ENCODE data around the gene FLNB. TPM values are rescaled to one million over a fixed set of nuclear protein-coding genes. Genes with fewer than 3 reads are reported as not detected.

FLNB gene
- total and polyA plus RNA-seq, 2 of the 13 experiments (the other 11 are each of a cell fraction or from before 2014, with no cell fraction given): 106 to 130 TPM

GRCh38 chr3:58167431-58168351 is 159.5 kb downstream of the FLNB start (continued):
- TF ChIP-seq CEBPB (IDR thresholded peaks at IDR 0.05; ENCODE audit: borderline replicate concordance, low read depth, low read length) (no peak), MEIS2 (CRISPR knock-in tag; IDR thresholded peaks at IDR 0.05) (0 out of 2 replicates have a peak, but pooled peaks have one; percentile 24), ARNT2 (CRISPR knock-in tag; IDR thresholded peaks at IDR 0.05; ENCODE audit: low read depth) (no peak), HES4 (CRISPR knock-in tag; IDR thresholded peaks at IDR 0.05; ENCODE audit: borderline replicate concordance) (0 out of 2 replicates have a peak, but pooled peaks have one; percentile 47), SALL1 (CRISPR knock-in tag; IDR thresholded peaks at IDR 0.05) (peak; percentile 32; the same call in 1 of the 2 replicates), CBX5 (CRISPR knock-in tag; IDR thresholded peaks at IDR 0.05; ENCODE audit: borderline replicate concordance) (no peak), ZNF687 (CRISPR knock-in tag; IDR thresholded peaks at IDR 0.05) (peak; percentile 79), ZNF891 (CRISPR knock-in tag; IDR thresholded peaks at IDR 0.05) (peak; percentile 39; the same call in 1 of the 2 replicates), HNRNPL (IDR thresholded peaks at IDR 0.05; ENCODE audit: low read depth, low read length) (0 out of 2 replicates have a peak, but pooled peaks have one; percentile 33), SOX6 (IDR thresholded peaks at IDR 0.05) (no peak), SOX6 (CRISPR knock-in tag; IDR thresholded peaks at IDR 0.05) (no peak), CTCF (CRISPR knock-in tag; IDR thresholded peaks at IDR 0.05) (peak; percentile 82), ZSCAN31 (CRISPR knock-in tag; IDR thresholded peaks at IDR 0.05; ENCODE audit: low read depth) (0 out of 2 replicates have a peak, but pooled peaks have one; percentile 19), IKZF5 (CRISPR knock-in tag; IDR thresholded peaks at IDR 0.05) (0 out of 2 replicates have a peak, but pooled peaks have one; percentile 44), ZNF784 (CRISPR knock-in tag; IDR thresholded peaks at IDR 0.05; ENCODE audit: borderline replicate concordance) (peak; percentile 79; the same call in 1 of the 2 replicates), MXD3 (CRISPR knock-in tag; IDR thresholded peaks at IDR 0.05) (0 out of 2 replicates have a peak, but pooled peaks have one; percentile 22), CHD4 (IDR thresholded peaks at IDR 0.05; ENCODE audit: borderline replicate concordance, low read length) (peak; percentile 27; the same call in 1 of the 2 replicates)
